Natural killer cell treated with Interleukin-12 subunit alpha and Interleukin-12 subunit beta and Interleukin-15 and Interleukin-18, amount 100 ng/mL, for 72 hours (primary cell): ENCODE results near the gene TTC23. TPM values are rescaled to one million over a fixed set of nuclear protein-coding genes. Genes with fewer than 3 reads are reported as not detected.
A peak's percentile ranks its signal among the peaks of the same experiment; 100 is the strongest.
"Not testable (repeated sequence)": the region's sequence is repeated elsewhere in the genome, so short reads cannot be mapped to it uniquely, and the experiment has no call there.

Source experiments
- ATAC-seq, 2 donors: fragments of 150-1000 bp; cut with Tn5 transposase in 1 of 2; sonication (Bioruptor Pico), chemical (Tn5 transposase) in 1 of 2; 2 replicates each; pipeline ENCODE4 v1.10.0; 2021
- DNase-seq: peaks from one replicate; pipeline ENCODE4 v3.0.0; 2022; ENCODE audit warnings: low spot score
- H3K27ac Mint-ChIP-seq, 2 donors: 1 replicate in 1 of 2; 2 replicates in 1 of 2; pipeline ENCODE4 v1.8.0; 2022; ENCODE audit warnings: mixed read lengths in 2 of 2, mild to moderate bottlenecking in 1 of 2, moderate library complexity in 1 of 2
- H3K27me3 Mint-ChIP-seq, 2 donors: 1 replicate in 1 of 2; 2 replicates in 1 of 2; pipeline ENCODE4 v1.8.0; 2022; ENCODE audit warnings: mixed read lengths in 2 of 2
- H3K36me3 Mint-ChIP-seq: one replicate; pipeline ENCODE4 v1.8.0; 2022; ENCODE audit warnings: mixed read lengths
- H3K4me1 Mint-ChIP-seq, 2 donors: 1 replicate in 1 of 2; 2 replicates in 1 of 2; pipeline ENCODE4 v1.8.0; 2022; ENCODE audit warnings: low read depth in 2 of 2, mixed read lengths in 2 of 2, mild to moderate bottlenecking in 1 of 2
- H3K4me3 Mint-ChIP-seq: one replicate; pipeline ENCODE4 v1.8.0; 2022; ENCODE audit warnings: mixed read lengths
- H3K9me3 Mint-ChIP-seq: 2 replicates; pipeline ENCODE4 v1.8.0; 2022; ENCODE audit warnings: mixed read lengths
- total RNA-seq, 2 donors: library from RNA; stranded (reverse); gene quantifications; one replicate each; pipeline ENCODE4 v1.2.3, GENCODE V29; 2022

The TTC23 gene
- total RNA-seq, 2 donors from 2014 or later: 1.00 to 3.6 TPM

- no peak for DNase-seq
- ATAC-seq: peak; percentile 76 to 77
- Mint-ChIP-seq H3K9me3 (no peaks in the 10 kb centered on the region), H3K36me3 (no peaks in the 10 kb centered on the region), H3K4me1 (peaks cover 0 to 4% of the 10 kb centered on the region in 2 donors), H3K4me3 (no peak overlapping the region), H3K27ac (no peak overlapping the region), H3K27me3 (peaks cover 13 to 34% of the 10 kb centered on the region in 2 donors)
These were observed 9.7 kb downstream of the TTC23 start for GRCh38 chr15:99239545-99240198.

- DNase-seq (no peak), ATAC-seq (no peak)
- peaks cover 0 to 4% of the 10 kb centered on the region in 2 donors for H3K4me1 Mint-ChIP-seq
- peaks cover 13 to 31% of the 10 kb centered on the region in 2 donors for H3K27me3 Mint-ChIP-seq
- H3K4me3 Mint-ChIP-seq: no peak overlapping the region
- H3K27ac Mint-ChIP-seq: no peak overlapping the region
- H3K9me3 Mint-ChIP-seq: no peaks in the 10 kb centered on the region
- H3K36me3 Mint-ChIP-seq: no peaks in the 10 kb centered on the region
These were observed 10.5 kb downstream of the TTC23 start for GRCh38 chr15:99238849-99239248.

GRCh38 chr15:99234160-99234559 is 15.2 kb downstream of the TTC23 start:
- H3K4me1 Mint-ChIP-seq, H3K27ac Mint-ChIP-seq, DNase-seq, ATAC-seq, H3K36me3 Mint-ChIP-seq, H3K4me3 Mint-ChIP-seq, H3K9me3 Mint-ChIP-seq: not testable (repeated sequence)
- peaks cover 5 to 19% of the 10 kb centered on the region in 2 donors for H3K27me3 Mint-ChIP-seq

GRCh38 chr15:99232740-99233139 is 16.6 kb downstream of the TTC23 start:
- ATAC-seq (no peak), DNase-seq (no peak)
- H3K4me3 Mint-ChIP-seq: no peak overlapping the region
- H3K4me1 Mint-ChIP-seq: no peaks in the 10 kb centered on the region
- no peaks in the 10 kb centered on the region for H3K36me3 Mint-ChIP-seq
- no peaks in the 10 kb centered on the region for H3K9me3 Mint-ChIP-seq
- H3K27me3 Mint-ChIP-seq: peaks cover 5 to 18% of the 10 kb centered on the region in 2 donors
- H3K27ac Mint-ChIP-seq: no peak overlapping the region

- Mint-ChIP-seq H3K4me1 (no peaks in the 10 kb centered on the region), H3K27me3 (peaks cover 5 to 10% of the 10 kb centered on the region in 2 donors), H3K27ac (no peak overlapping the region), H3K9me3 (no peaks in the 10 kb centered on the region), H3K4me3 (no peak overlapping the region), H3K36me3 (no peaks in the 10 kb centered on the region)
- ATAC-seq: no peak
- DNase-seq: no peak
These were observed 18.5 kb downstream of the TTC23 start for GRCh38 chr15:99230867-99231266.

- no peak overlapping the region for H3K4me3 Mint-ChIP-seq
These were observed 21.1 kb downstream of the TTC23 start for GRCh38 chr15:99228120-99228770.

GRCh38 chr15:99226802-99227201 is 22.6 kb downstream of the TTC23 start:
- H3K4me1 Mint-ChIP-seq: no peaks in the 10 kb centered on the region

More at GRCh38 chr15:99228120-99228770, 21.1 kb downstream of the TTC23 start:
- ATAC-seq (no peak), DNase-seq (no peak)
- H3K36me3 Mint-ChIP-seq: no peaks in the 10 kb centered on the region
- H3K4me1 Mint-ChIP-seq: no peaks in the 10 kb centered on the region
- no peaks in the 10 kb centered on the region for H3K9me3 Mint-ChIP-seq
- H3K27me3 Mint-ChIP-seq: peaks cover 5 to 12% of the 10 kb centered on the region in 2 donors
- no peak overlapping the region for H3K27ac Mint-ChIP-seq

GRCh38 chr15:99224372-99225214 is 24.8 kb downstream of the TTC23 start:
- DNase-seq: no peak
- H3K27ac Mint-ChIP-seq: no peak overlapping the region
- ATAC-seq: no peak
- no peaks in the 10 kb centered on the region for H3K36me3 Mint-ChIP-seq
- peaks cover 0 to 18% of the 10 kb centered on the region in 2 donors for H3K27me3 Mint-ChIP-seq
- H3K4me1 Mint-ChIP-seq: no peaks in the 10 kb centered on the region
- H3K4me3 Mint-ChIP-seq: no peak overlapping the region
- H3K9me3 Mint-ChIP-seq: no peaks in the 10 kb centered on the region

More at GRCh38 chr15:99226802-99227201, 22.6 kb downstream of the TTC23 start:
- peaks cover 5 to 18% of the 10 kb centered on the region in 2 donors for H3K27me3 Mint-ChIP-seq
- H3K4me3 Mint-ChIP-seq: no peak overlapping the region
- DNase-seq (no peak), ATAC-seq (no peak)
- H3K27ac Mint-ChIP-seq: no peak overlapping the region
- no peaks in the 10 kb centered on the region for H3K36me3 Mint-ChIP-seq
- no peaks in the 10 kb centered on the region for H3K9me3 Mint-ChIP-seq

- ATAC-seq (peak in 1 of 2 donors; percentile 61), DNase-seq (peak; percentile 64)
- no peak overlapping the region for H3K4me3 Mint-ChIP-seq
- no peaks in the 10 kb centered on the region for H3K9me3 Mint-ChIP-seq
- no peaks in the 10 kb centered on the region for H3K4me1 Mint-ChIP-seq
- H3K27me3 Mint-ChIP-seq: peaks cover 0 to 28% of the 10 kb centered on the region in 2 donors
- H3K27ac Mint-ChIP-seq: no peak overlapping the region
- no peaks in the 10 kb centered on the region for H3K36me3 Mint-ChIP-seq
These were observed 36.1 kb downstream of the TTC23 start for GRCh38 chr15:99213187-99213811.

- ATAC-seq: no peak
- H3K9me3 Mint-ChIP-seq: no peaks in the 10 kb centered on the region
- H3K27me3 Mint-ChIP-seq: peaks cover 0 to 25% of the 10 kb centered on the region in 2 donors
- H3K4me3 Mint-ChIP-seq: no peak overlapping the region
- H3K36me3 Mint-ChIP-seq: no peaks in the 10 kb centered on the region
- H3K4me1 Mint-ChIP-seq: no peaks in the 10 kb centered on the region
- no peak overlapping the region for H3K27ac Mint-ChIP-seq
- DNase-seq: no peak
These were observed 37.0 kb downstream of the TTC23 start for GRCh38 chr15:99212406-99212805.

- H3K4me3 Mint-ChIP-seq: no peak overlapping the region
- H3K36me3 Mint-ChIP-seq: no peaks in the 10 kb centered on the region
- H3K4me1 Mint-ChIP-seq: no peaks in the 10 kb centered on the region
- no peak for ATAC-seq
- no peak for DNase-seq
- H3K27ac Mint-ChIP-seq: no peak overlapping the region
- peaks cover 2 to 24% of the 10 kb centered on the region in 2 donors for H3K27me3 Mint-ChIP-seq
- H3K9me3 Mint-ChIP-seq: no peaks in the 10 kb centered on the region
These were observed 37.5 kb downstream of the TTC23 start for GRCh38 chr15:99211926-99212325.

GRCh38 chr15:99210334-99210733 is 39.0 kb downstream of the TTC23 start:
- Mint-ChIP-seq H3K4me1 (no peaks in the 10 kb centered on the region), H3K4me3 (no peak overlapping the region), H3K27ac (no peak overlapping the region), H3K36me3 (no peaks in the 10 kb centered on the region), H3K9me3 (no peaks in the 10 kb centered on the region), H3K27me3 (peaks cover 16 to 27% of the 10 kb centered on the region in 2 donors)
- DNase-seq (no peak), ATAC-seq (no peak)

- no peak for ATAC-seq
These were observed 40.1 kb downstream of the TTC23 start for GRCh38 chr15:99209326-99209725.

More at GRCh38 chr15:99209326-99209725, 40.1 kb downstream of the TTC23 start:
- no peak for DNase-seq
- Mint-ChIP-seq H3K27ac (no peak overlapping the region), H3K9me3 (no peaks in the 10 kb centered on the region), H3K4me3 (no peak overlapping the region), H3K36me3 (no peaks in the 10 kb centered on the region), H3K27me3 (peaks cover 21 to 24% of the 10 kb centered on the region in 2 donors), H3K4me1 (no peaks in the 10 kb centered on the region)
